Measurements from ENCODE around the gene GRM5. TPM values are rescaled to one million over a fixed set of nuclear protein-coding genes. Genes with fewer than 3 reads are reported as not detected.

The GRM5 gene
- total RNA-seq, 1 experiment from 2014 or later, result not detected

DNA sequence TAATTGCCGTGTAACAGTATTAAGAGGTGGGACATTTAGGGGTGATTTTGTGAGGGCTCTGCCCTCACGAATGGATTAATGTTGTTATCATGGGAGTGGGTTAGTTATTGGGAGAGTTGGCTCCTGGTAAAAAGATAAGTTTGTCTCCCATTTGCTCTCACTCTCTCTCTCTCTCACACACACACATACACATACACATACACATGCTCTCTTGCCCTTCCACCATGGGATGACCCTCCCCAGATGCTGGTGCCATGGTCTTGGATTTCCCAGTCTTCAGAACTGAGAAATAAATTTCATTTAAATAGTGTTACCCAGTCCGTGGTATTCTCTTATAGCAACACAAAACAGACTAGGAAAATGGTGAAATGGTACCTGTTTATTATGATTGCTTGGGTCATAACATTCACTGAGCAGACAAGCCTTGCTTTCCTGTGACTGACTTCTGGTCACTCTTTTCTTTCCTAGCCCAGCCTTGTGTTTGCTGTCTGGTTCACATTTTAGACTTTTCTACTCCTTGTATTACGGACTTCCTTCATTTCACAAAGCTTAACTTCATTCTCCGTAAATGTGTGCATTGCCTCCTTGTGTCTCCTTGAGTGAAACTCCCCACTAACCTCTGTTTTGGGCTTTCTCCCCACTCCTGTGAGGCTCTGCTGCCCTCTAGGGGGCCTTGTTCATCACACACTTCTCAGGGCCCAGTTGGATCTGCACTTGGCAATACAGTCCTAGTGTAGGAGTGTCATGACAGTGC is 521.7 kb downstream of the GRM5 start:
- Histone ChIP-seq H4K20me1 (ENCODE audit: low read length) (no peaks in the 10 kb centered on the region), H3K4me3 (ENCODE audit: low read length) (peak overlapping the region; percentile 14; the same call in 1 of the 2 replicates), H3K36me3 (ENCODE audit: low read depth, low read length) (no peaks in the 10 kb centered on the region), H3K27ac (ENCODE audit: low read length) (peak overlapping the region; percentile 8; the same call in 1 of the 2 replicates), H3K27me3 (ENCODE audit: low read length) (no peaks in the 10 kb centered on the region), H3K9ac (ENCODE audit: low read length) (peak overlapping the region; percentile 30), H3F3A (ENCODE audit: low read length, unreplicated experiment) (peaks cover under 1% of the 10 kb centered on the region), H3K79me2 (ENCODE audit: low read length) (no peaks in the 10 kb centered on the region), H3K4me2 (ENCODE audit: low read length) (peak overlapping the region; percentile 56), H3K9me2 (replicated peaks; ENCODE audit: low read length) (no peaks in the 10 kb centered on the region), H3K4me1 (ENCODE audit: insufficient read depth, low read length) (peaks cover 14% of the 10 kb centered on the region), H3K9me3 (ENCODE audit: low read length) (no peaks in the 10 kb centered on the region), H2AFZ (ENCODE audit: low read length) (peak overlapping the region; percentile 75)
- ChIA-PET POLR2A (ENCODE audit: unreplicated experiment) (interaction anchor here (0.6 kb wide), 1 partner anchor 207 kb away, joined by 4 read pairs; the partner anchor contains the start of gene CTSC), CTCF (interaction anchor here (0.5 to 1.1 kb wide), 14 partner anchors 11 to 666 kb away, joined by 3 to 9 read pairs (median 4); no protein-coding TSS in a partner anchor)
- ATAC-seq (peak; percentile 100), DNase-seq (peak; percentile 98)
- no TSS peak for BruUV-seq (replicated peaks)
- intact Hi-C loops (cut with micrococcal nuclease), result loop anchor here (1.0 to 5.0 kb wide), 12 partner anchors 147 to 1081 kb away; no protein-coding TSS in a partner anchor
- TF ChIP-seq, protein P1, sequence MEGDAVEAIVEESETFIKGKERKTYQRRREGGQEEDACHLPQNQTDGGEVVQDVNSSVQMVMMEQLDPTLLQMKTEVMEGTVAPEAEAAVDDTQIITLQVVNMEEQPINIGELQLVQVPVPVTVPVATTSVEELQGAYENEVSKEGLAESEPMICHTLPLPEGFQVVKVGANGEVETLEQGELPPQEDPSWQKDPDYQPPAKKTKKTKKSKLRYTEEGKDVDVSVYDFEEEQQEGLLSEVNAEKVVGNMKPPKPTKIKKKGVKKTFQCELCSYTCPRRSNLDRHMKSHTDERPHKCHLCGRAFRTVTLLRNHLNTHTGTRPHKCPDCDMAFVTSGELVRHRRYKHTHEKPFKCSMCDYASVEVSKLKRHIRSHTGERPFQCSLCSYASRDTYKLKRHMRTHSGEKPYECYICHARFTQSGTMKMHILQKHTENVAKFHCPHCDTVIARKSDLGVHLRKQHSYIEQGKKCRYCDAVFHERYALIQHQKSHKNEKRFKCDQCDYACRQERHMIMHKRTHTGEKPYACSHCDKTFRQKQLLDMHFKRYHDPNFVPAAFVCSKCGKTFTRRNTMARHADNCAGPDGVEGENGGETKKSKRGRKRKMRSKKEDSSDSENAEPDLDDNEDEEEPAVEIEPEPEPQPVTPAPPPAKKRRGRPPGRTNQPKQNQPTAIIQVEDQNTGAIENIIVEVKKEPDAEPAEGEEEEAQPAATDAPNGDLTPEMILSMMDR (conservative IDR thresholded peaks at IDR 0.05; ENCODE audit: low read depth, low read length), result peak; percentile 100
- TF ChIP-seq EZH2phosphoT487 (IDR thresholded peaks at IDR 0.05; ENCODE audit: borderline replicate concordance, low read length) (no peak), EZH2 (IDR thresholded peaks at IDR 0.05; ENCODE audit: low read length, unreplicated experiment) (no peak)

DNA sequence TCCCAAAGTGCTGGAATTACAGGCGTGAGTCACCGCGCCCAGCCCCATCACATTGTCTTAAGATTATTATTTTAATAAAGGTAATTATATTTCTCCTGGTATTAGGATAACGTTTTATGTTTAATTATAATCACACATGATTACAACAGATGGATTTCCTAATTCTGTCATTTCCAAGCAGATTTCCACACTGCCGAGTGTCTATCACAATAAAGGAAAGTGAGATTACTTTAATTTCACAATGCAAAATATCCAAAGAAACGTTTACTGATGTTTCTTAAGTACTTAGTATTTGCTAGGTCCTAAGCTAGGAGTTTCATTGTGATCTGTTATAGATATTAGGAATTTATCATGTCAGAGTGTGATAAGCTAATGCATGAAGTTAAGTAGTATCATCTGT is 524.8 kb downstream of the GRM5 start:
- Histone ChIP-seq H3F3A (ENCODE audit: low read length, unreplicated experiment) (peaks cover 9% of the 10 kb centered on the region), H3K36me3 (ENCODE audit: low read depth, low read length) (no peaks in the 10 kb centered on the region), H3K27me3 (ENCODE audit: low read length) (no peaks in the 10 kb centered on the region), H3K4me3 (ENCODE audit: low read length) (no peak overlapping the region), H4K20me1 (ENCODE audit: low read length) (no peaks in the 10 kb centered on the region), H3K4me1 (ENCODE audit: insufficient read depth, low read length) (peaks cover 43% of the 10 kb centered on the region), H2AFZ (ENCODE audit: low read length) (no peak overlapping the region), H3K4me2 (ENCODE audit: low read length) (no peak overlapping the region), H3K9me2 (replicated peaks; ENCODE audit: low read length) (no peaks in the 10 kb centered on the region; the same call in 1 of the 2 replicates), H3K9ac (ENCODE audit: low read length) (no peak overlapping the region), H3K79me2 (ENCODE audit: low read length) (no peaks in the 10 kb centered on the region), H3K27ac (ENCODE audit: low read length) (no peak overlapping the region), H3K9me3 (ENCODE audit: low read length) (no peaks in the 10 kb centered on the region)
- DNase-seq (no peak), ATAC-seq (no peak)
- no peak for TF ChIP-seq EZH2phosphoT487 (IDR thresholded peaks at IDR 0.05; ENCODE audit: borderline replicate concordance, low read length)
- no peak for TF ChIP-seq EZH2 (IDR thresholded peaks at IDR 0.05; ENCODE audit: low read length, unreplicated experiment)
- TF ChIP-seq, protein P1 (conservative IDR thresholded peaks at IDR 0.05; ENCODE audit: low read depth, low read length), result no peak
- CTCF ChIA-PET, result no interaction called here
- POLR2A ChIA-PET (ENCODE audit: unreplicated experiment), result no interaction called here
- BruUV-seq (replicated peaks), result no TSS peak
- intact Hi-C loops (cut with micrococcal nuclease), result loop anchor here (5.0 kb wide), 3 partner anchors 144 to 439 kb away; no protein-coding TSS in a partner anchor

All from PC-3 (cell line).